ENCODE results near the gene RYR2.

Gene RYR2

GRCh38 chr1:237041795-237042525 lies at the start of gene RYR2:
TSS of gene RYR2 (plus strand) at chr1:237042184. CDS start at chr1:237042522, 338 bp downstream.
- TF ChIP-seq CTCF (IDR thresholded peaks at IDR 0.05; ENCODE audit: extremely low read depth, missing control alignments): peak; percentile 10
- peak; percentile 33 for DNase-seq (ENCODE audit: low spot score)

- TF ChIP-seq CTCF (IDR thresholded peaks at IDR 0.05; ENCODE audit: extremely low read depth, missing control alignments): no peak
- DNase-seq (ENCODE audit: low spot score): no peak
Observed at GRCh38 chr1:236992449-236992848, 49.5 kb upstream of the RYR2 start.

GRCh38 chr1:236994450-236994849 lies 47.5 kb upstream of the RYR2 start:
- no peak for TF ChIP-seq CTCF (IDR thresholded peaks at IDR 0.05; ENCODE audit: extremely low read depth, missing control alignments)
- DNase-seq (ENCODE audit: low spot score): no peak

- no peak for TF ChIP-seq CTCF (IDR thresholded peaks at IDR 0.05; ENCODE audit: extremely low read depth, missing control alignments)
- DNase-seq (ENCODE audit: low spot score): no peak
Observed at GRCh38 chr1:236997361-236997760, 44.6 kb upstream of the RYR2 start.

- no peak for DNase-seq (ENCODE audit: low spot score)
- TF ChIP-seq CTCF (IDR thresholded peaks at IDR 0.05; ENCODE audit: extremely low read depth, missing control alignments): no peak
Observed at GRCh38 chr1:236997882-236998281, 44.1 kb upstream of the RYR2 start.

- TF ChIP-seq CTCF (IDR thresholded peaks at IDR 0.05; ENCODE audit: extremely low read depth, missing control alignments): no peak
- DNase-seq (ENCODE audit: low spot score): no peak
Observed at GRCh38 chr1:236998546-236998945, 43.4 kb upstream of the RYR2 start.

GRCh38 chr1:237000191-237000590 lies 41.8 kb upstream of the RYR2 start:
- no peak for TF ChIP-seq CTCF (IDR thresholded peaks at IDR 0.05; ENCODE audit: extremely low read depth, missing control alignments)

More at GRCh38 chr1:237000191-237000590, 41.8 kb upstream of the RYR2 start:
- no peak for DNase-seq (ENCODE audit: low spot score)
